ENCODE measurements around the gene DAP.

DNA sequence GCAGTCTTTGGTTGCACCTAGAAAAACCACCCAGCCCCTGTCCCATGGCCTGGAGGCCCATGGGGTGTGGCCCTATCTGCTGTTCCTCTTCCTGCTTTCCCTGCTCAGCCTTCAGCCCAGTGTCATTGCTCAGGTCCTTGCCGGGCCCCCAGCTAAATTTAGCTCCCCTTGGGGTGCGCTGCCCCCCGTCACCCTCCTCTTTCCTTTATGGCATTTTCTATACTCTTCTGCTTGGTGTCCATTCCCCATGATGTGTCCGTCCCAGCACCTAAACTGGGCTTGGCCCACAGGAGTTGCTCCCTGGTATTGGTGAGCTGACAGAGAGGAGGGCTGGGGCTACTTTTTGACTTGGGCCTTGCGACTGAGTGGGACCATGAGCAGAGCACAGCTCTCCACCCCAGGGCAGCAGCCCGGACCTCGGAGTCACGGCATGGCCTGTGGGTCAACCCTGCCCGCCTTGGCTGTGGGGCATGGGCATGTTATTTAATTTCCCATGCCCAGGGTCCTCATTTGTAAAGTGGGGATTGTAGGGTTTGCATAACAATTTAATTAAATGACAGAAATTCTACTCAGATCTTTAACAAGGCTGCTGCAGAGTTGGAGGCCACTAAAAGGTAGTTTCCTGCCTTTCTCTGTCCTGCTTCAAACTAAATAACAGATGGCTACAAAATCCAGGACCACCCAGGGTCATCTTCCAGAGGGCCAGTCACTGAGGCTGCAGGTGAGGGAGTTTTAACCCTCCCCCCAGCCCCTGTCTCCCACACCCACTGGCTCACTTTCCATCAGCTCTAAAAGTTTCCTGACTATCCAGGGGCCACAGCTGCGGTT, 98.2 kb downstream of the DAP start:
- TF ChIP-seq, protein P1, sequence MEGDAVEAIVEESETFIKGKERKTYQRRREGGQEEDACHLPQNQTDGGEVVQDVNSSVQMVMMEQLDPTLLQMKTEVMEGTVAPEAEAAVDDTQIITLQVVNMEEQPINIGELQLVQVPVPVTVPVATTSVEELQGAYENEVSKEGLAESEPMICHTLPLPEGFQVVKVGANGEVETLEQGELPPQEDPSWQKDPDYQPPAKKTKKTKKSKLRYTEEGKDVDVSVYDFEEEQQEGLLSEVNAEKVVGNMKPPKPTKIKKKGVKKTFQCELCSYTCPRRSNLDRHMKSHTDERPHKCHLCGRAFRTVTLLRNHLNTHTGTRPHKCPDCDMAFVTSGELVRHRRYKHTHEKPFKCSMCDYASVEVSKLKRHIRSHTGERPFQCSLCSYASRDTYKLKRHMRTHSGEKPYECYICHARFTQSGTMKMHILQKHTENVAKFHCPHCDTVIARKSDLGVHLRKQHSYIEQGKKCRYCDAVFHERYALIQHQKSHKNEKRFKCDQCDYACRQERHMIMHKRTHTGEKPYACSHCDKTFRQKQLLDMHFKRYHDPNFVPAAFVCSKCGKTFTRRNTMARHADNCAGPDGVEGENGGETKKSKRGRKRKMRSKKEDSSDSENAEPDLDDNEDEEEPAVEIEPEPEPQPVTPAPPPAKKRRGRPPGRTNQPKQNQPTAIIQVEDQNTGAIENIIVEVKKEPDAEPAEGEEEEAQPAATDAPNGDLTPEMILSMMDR (IDR thresholded peaks at IDR 0.05), result no peak
- TF ChIP-seq POLR2A (IDR thresholded peaks at IDR 0.05), result no peak
